ENCODE measurements around the gene ZNF69.
"Not testable (repeated sequence)": the region's sequence is repeated elsewhere in the genome, so short reads cannot be mapped to it uniquely, and the experiment has no call there.

ZNF69 gene

DNA sequence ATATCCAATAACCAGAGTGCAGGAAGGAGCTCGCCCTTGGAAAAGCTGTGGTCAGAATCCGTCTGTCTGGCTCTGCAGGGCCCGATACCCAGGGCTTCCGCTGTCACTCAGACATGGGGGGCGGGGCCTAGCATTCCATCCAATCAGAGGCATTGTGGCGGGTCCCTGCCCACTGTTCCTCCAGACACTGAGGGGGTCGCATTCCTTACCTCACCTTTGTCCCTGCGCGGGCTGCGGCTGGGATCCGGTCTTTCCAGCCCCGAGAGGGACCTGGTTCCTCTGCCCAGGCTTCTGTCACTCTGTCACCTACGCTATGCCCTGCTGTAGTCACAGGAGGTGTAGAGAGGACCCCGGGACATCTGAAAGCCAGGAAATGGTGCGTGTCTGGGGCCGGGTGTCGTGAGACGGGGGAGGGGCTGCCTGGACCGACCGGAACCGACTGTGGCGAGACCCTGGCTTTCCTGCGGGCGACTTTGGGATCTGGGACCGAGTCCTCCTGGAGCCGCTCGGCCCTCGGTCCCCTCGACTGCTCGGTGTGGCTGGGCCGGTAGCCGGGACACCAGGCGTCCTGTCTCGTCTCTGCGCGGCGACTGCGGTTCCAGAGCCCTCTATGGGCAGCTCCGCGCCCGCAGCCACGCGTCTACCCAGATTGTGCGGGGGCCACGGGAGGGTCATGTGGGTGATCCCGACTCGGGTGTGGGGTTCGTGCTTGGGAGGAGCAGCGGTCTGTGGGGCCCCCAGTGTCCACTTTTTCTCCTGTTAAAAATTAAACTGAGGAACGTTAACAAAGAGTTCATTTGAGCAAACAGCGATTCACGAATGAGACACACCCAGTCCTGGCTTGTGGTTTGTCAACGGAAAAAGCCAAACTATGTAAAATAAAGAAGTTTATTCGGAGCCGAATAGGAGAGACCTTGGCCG is at the start of gene ZNF69:
Gene ZNF69, plus strand, starts transcription at position 172 of the 921 bp plus-strand sequence. Its CDS starts 142 bp downstream, at position 314.
- TF ChIP-seq, protein P1, sequence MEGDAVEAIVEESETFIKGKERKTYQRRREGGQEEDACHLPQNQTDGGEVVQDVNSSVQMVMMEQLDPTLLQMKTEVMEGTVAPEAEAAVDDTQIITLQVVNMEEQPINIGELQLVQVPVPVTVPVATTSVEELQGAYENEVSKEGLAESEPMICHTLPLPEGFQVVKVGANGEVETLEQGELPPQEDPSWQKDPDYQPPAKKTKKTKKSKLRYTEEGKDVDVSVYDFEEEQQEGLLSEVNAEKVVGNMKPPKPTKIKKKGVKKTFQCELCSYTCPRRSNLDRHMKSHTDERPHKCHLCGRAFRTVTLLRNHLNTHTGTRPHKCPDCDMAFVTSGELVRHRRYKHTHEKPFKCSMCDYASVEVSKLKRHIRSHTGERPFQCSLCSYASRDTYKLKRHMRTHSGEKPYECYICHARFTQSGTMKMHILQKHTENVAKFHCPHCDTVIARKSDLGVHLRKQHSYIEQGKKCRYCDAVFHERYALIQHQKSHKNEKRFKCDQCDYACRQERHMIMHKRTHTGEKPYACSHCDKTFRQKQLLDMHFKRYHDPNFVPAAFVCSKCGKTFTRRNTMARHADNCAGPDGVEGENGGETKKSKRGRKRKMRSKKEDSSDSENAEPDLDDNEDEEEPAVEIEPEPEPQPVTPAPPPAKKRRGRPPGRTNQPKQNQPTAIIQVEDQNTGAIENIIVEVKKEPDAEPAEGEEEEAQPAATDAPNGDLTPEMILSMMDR (conservative IDR thresholded peaks at IDR 0.05), result peak; percentile 56
- H3K27ac ChIP-seq, result peak within 1 kb of the TSS; percentile 85

DNA sequence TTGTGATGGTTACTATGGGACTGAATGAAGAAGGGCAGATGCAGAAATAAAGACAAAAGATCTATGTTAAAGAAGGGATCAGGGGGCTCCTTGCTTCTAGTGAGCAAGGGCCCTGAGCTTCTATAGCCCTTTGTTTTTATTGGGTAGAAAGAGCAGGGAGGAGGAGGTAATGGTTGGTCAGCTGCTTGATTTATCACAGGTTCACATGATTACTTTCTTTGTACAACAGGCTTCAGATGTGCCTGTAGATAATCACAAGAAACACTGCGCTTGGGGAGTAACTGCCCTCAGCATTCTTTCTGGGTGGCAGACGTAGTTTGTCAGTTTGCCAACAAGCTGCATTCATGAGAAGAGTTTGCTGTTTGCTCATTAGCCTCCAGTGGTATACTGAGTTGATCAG is 43.9 kb upstream of the ZNF69 start:
- TF ChIP-seq, protein P1 (conservative IDR thresholded peaks at IDR 0.05), result no peak
- H3K27ac ChIP-seq, result peak overlapping the region; percentile 63

DNA sequence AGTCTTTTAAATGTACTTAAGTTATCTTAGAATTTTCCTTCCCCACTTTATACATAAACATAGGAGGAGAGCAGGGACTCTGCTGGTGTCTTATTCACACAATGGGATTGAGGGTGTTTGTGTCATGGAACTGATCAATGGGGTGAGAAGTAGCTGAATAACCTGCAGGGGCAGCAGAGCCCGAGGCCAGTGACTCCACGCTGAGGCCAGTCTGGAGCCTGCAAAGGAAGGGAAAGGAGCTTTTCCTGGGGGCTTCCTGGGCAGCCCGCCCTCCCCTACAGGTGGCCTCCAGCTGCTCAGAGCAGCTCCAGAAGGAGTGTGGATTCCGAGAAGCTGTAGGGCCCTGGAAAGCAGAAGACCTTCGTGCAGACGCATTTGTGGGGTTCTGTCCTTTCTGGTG is 40.0 kb upstream of the ZNF69 start:
- H3K27ac ChIP-seq, result peak overlapping the region; percentile 77

DNA sequence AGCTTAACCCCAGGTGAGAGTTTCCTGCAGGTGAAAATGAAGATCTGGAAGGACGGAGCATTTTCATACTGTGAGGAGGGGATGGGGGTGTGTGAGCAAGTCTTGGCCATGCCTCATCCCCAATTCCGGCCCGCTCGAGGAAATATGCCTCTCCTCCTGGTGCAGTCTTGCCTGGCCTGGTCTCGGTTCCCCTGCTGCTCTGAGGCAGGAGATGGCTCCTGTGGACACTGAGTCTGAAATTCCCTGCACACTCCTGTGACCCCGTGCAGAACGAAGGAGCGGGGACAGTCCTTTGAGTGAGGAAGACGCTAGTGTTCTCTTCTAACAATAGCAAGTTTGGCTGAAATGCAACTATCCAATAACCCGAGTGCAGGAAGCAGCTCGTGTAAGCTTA is 39.4 kb upstream of the ZNF69 start:
- TF ChIP-seq, protein P1 (conservative IDR thresholded peaks at IDR 0.05), result no peak
- H3K27ac ChIP-seq, result peak overlapping the region; percentile 77

DNA sequence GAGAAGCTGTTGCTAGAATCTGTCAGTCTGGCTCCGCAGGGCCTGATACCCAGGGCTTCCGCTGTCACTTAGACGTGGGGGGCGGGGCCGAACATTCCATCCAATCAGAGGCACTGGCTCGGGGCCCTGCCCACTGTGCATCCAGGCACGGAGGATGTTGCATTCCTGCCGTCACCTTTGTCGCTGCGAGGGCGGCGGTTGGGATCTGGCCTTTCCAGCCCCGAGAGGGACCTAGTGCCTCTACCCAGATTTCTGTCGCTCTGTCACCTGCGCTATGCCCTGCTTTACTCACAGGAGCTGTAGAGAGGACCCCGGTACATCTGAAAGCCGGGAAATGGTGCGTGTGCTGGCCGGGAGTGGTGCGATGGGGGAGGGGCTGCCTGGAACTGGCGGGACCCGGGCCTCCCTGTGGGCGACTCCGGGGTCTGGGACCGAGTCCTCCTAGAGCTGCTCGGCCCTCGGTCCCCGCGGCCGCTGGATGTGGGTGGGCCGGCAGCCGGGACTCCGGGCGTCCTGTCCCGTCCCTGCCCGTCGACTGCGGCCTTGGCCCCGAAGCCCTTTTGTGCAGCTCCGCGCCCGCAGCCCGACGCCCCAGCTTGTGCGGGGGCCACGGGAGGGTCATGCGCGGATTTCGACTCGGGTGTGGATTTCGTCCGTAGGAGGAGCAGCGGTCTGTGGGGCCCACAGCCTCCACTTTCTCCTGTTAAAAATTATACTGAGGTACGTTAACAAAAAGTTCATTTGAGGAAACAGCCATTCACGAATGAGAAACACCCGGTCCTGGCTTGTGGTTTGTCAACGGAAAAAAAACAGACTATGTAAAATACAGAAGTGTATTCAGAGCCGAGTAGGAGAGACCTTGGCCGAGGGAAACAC is 38.8 kb upstream of the ZNF69 start, which contains the start of gene ZNF439:
Gene ZNF439, plus strand, starts transcription at position 133 of the 876 bp plus-strand sequence. Its CDS starts 142 bp downstream, at position 275.
- TF ChIP-seq, protein P1 (conservative IDR thresholded peaks at IDR 0.05), result no peak
- H3K27ac ChIP-seq, result peak within 1 kb of the TSS; percentile 77

DNA sequence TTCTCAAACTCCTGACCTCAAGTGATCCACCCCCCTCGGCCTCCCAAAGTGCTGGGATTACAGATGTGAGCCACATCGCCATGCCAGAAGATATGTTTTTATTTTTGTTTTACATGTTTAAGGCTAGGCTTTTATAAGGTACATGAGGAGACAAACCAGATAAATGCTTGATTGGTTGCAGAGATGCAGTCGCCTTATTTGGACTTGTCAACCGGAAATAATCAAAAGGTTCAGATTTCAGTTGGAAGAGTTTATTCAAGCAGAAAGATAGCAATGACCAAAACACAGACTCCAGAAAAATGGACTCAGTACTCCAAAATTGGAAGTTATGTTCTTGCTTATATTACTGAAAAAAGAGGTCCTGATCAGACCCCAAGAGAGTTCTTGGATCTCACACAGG is 37.3 kb upstream of the ZNF69 start:
- not testable (repeated sequence) for H3K27ac ChIP-seq

DNA sequence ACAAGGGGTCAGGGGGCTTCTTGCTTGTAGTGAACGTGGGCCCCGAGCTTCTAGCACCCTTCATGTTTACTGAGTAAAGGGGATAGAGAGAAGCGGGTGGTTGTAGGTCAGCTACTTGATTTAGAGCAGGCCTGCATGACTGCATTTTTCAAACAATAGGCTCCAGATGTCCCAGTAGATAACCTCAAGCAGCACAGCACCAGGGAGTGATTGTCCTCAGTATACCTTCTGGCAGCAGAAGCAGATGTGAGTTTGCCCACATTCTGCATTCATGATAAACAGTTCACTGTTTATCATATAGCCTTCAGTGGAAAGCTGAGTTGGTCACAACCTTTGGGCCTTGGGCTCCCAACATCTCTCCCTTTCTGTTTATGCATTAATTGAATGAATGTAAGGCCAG is 34.2 kb upstream of the ZNF69 start:
- H3K27ac ChIP-seq, result no peak overlapping the region
- TF ChIP-seq, protein P1 (conservative IDR thresholded peaks at IDR 0.05), result no peak

DNA sequence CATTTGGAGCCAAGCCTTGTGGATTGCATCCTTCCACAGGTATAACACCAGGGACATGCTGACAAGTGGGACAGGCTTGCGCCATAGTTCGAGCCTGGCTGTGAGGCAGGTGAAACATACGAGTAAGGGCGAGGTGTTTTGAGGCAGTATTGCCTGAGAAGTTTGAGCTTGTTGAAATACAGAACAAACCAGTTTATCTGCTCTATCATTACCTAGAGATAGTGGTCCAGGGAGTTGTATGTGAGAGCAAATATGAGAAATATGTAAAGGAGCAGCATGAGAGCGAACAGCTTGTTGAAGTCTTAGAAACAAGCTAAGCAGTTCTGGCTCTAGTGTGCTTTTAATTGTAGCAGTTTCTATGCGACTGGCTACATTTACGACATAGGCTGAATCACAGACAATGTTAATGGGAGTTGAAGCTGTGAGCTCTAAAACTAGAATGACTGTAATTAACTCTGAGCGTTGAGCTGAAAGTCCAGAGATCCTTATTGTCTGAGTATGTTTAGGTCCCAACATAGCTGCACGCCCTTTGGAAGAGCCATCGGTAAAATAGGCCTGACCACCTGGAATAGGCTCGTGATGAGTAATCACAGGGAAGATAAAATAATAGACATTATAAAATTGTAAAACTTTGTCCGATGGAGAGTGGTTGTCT is 30.9 kb upstream of the ZNF69 start:
- peak overlapping the region; percentile 33 for H3K27ac ChIP-seq
- TF ChIP-seq, protein P1 (conservative IDR thresholded peaks at IDR 0.05), result no peak

All from VCaP (cell line).